Measurements from ENCODE around the gene PLXNA4. TPM values are rescaled to one million over a fixed set of nuclear protein-coding genes. Genes with fewer than 3 reads are reported as not detected.

PLXNA4 gene
- total RNA-seq, 1 donor from 2014 or later = 10.6 TPM

GRCh38 chr7:132590162-132590561 lies 13.9 kb upstream of the PLXNA4 start:
- intact Hi-C loops (cut with micrococcal nuclease) = no loop called here

GRCh38 chr7:132588596-132588995 lies 12.3 kb upstream of the PLXNA4 start:
- intact Hi-C loops (cut with micrococcal nuclease) = no loop called here

GRCh38 chr7:132584796-132585494 lies 8.7 kb upstream of the PLXNA4 start:
- intact Hi-C loops (cut with micrococcal nuclease) = loop anchor here (5.0 kb wide), 1 partner anchor 847 kb away; no protein-coding TSS in a partner anchor

GRCh38 chr7:132581431-132581830 lies 5.2 kb upstream of the PLXNA4 start:
- intact Hi-C loops (cut with micrococcal nuclease) = loop anchor here (5.0 kb wide), 1 partner anchor 851 kb away; no protein-coding TSS in a partner anchor

GRCh38 chr7:132580717-132581285 lies 4.5 kb upstream of the PLXNA4 start:
- intact Hi-C loops (cut with micrococcal nuclease) = loop anchor here (1.0 to 5.0 kb wide), 4 partner anchors 186 to 852 kb away; no protein-coding TSS in a partner anchor

GRCh38 chr7:132580277-132580676 lies 4.0 kb upstream of the PLXNA4 start:
- intact Hi-C loops (cut with micrococcal nuclease) = loop anchor here (1.0 to 5.0 kb wide), 4 partner anchors 186 to 852 kb away; no protein-coding TSS in a partner anchor

- intact Hi-C loops (cut with micrococcal nuclease) = no loop called here
These were observed 3.1 kb upstream of the PLXNA4 start for GRCh38 chr7:132579260-132579899.

- intact Hi-C loops (cut with micrococcal nuclease) = no loop called here
These were observed 2.6 kb upstream of the PLXNA4 start for GRCh38 chr7:132578826-132579225.

- intact Hi-C loops (cut with micrococcal nuclease) = no loop called here
These were observed 1.7 kb upstream of the PLXNA4 start for GRCh38 chr7:132578050-132578370.

GRCh38 chr7:132577206-132578049 lies 1.2 kb upstream of the PLXNA4 start:
- intact Hi-C loops (cut with micrococcal nuclease) = no loop called here

- intact Hi-C loops (cut with micrococcal nuclease) = no loop called here
These were observed 433 bp upstream of the PLXNA4 start for GRCh38 chr7:132576721-132577085.

GRCh38 chr7:132575419-132575981 lies 770 bp downstream of the PLXNA4 start:
- intact Hi-C loops (cut with micrococcal nuclease) = loop anchor here (1.0 kb wide), 1 partner anchor 181 kb away; no protein-coding TSS in a partner anchor

GRCh38 chr7:132574223-132574622 lies 2.0 kb downstream of the PLXNA4 start:
- intact Hi-C loops (cut with micrococcal nuclease) = no loop called here

GRCh38 chr7:132573251-132573955 lies 2.9 kb downstream of the PLXNA4 start:
- intact Hi-C loops (cut with micrococcal nuclease) = no loop called here

- intact Hi-C loops (cut with micrococcal nuclease) = no loop called here
These were observed 3.7 kb downstream of the PLXNA4 start for GRCh38 chr7:132572526-132572925.

- intact Hi-C loops (cut with micrococcal nuclease) = no loop called here
These were observed 4.3 kb downstream of the PLXNA4 start for GRCh38 chr7:132571970-132572369.

- intact Hi-C loops (cut with micrococcal nuclease) = loop anchor here (5.0 kb wide), 1 partner anchor 48 kb away; no protein-coding TSS in a partner anchor
These were observed 6.2 kb downstream of the PLXNA4 start for GRCh38 chr7:132569884-132570614.

- intact Hi-C loops (cut with micrococcal nuclease) = loop anchor here (5.0 kb wide), 1 partner anchor 47 kb away; no protein-coding TSS in a partner anchor
These were observed 7.3 kb downstream of the PLXNA4 start for GRCh38 chr7:132568962-132569361.

GRCh38 chr7:132565885-132566284 lies 10.4 kb downstream of the PLXNA4 start:
- intact Hi-C loops (cut with micrococcal nuclease) = loop anchor here (5.0 kb wide), 1 partner anchor 44 kb away; no protein-coding TSS in a partner anchor

GRCh38 chr7:132565441-132565840 lies 10.8 kb downstream of the PLXNA4 start:
- intact Hi-C loops (cut with micrococcal nuclease) = loop anchor here (5.0 kb wide), 1 partner anchor 43 kb away; no protein-coding TSS in a partner anchor

Measured in T-helper 2 cell treated with Interferon-gamma antibody and Interleukin-4, amounts not matched to agents 100 ng/mL and 5 ng/mL, for 36 hours (primary cell).